Central memory CD8-positive, alpha-beta T cell (primary cell): ENCODE results near the gene PLXNA4.

ENCODE experiments used
- ATAC-seq: fragments of 150-1000 bp; cut with Tn5 transposase; replicated peaks from 2 replicates; pipeline ENCODE4 v1.10.0; 2022; ENCODE audit warnings: mild to moderate bottlenecking, moderate FRiP score, moderate number of reproducible peaks; ENCODE audit not compliant: poor library complexity, severe bottlenecking; ENCODE audit errors: extremely low read depth
- DNase-seq, 2 donors: peaks; one replicate each; pipeline ENCODE4 v3.0.0; 2021; ENCODE audit warnings: low spot score in 2 of 2
- H3K27ac Mint-ChIP-seq: one replicate; pipeline ENCODE4 v1.8.0; 2022; ENCODE audit warnings: low read depth, mild to moderate bottlenecking, moderate library complexity, mixed read lengths
- H3K27me3 Mint-ChIP-seq: one replicate; pipeline ENCODE4 v1.8.0; 2022; ENCODE audit warnings: mixed read lengths
- H3K36me3 Mint-ChIP-seq: one replicate; pipeline ENCODE4 v1.8.0; 2022; ENCODE audit warnings: mild to moderate bottlenecking, moderate library complexity, mixed read lengths; ENCODE audit not compliant: insufficient read depth
- H3K4me1 Mint-ChIP-seq: one replicate; pipeline ENCODE4 v1.8.0; 2022; ENCODE audit warnings: mixed read lengths
- H3K4me3 Mint-ChIP-seq: one replicate; pipeline ENCODE4 v1.8.0; 2022; ENCODE audit warnings: mild to moderate bottlenecking, moderate library complexity, mixed read lengths
- H3K9me3 Mint-ChIP-seq: one replicate; pipeline ENCODE4 v1.8.0; 2022; ENCODE audit warnings: mixed read lengths

Gene PLXNA4

DNA sequence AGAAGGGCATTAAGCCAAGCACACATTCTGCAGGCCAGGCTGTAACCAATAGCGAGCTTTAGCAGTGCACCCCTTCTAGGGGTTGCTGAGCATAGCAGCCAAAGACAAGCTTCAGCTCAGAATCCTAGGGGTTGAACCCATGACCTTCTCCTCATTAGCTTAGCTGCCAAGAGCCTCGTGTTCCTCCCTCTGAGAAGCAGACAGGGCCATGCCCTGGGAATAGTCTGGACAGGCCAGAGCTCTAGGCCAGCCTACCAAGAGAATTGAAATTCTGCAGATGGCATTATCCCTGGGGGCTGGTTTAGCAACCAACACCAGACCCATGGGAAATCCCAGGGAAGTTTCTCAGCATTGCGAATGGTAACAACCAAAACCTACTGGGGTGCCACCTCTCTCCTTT is 77.2 kb downstream of the PLXNA4 start:
- Mint-ChIP-seq H3K36me3 (peaks cover 4% of the 10 kb centered on the region), H3K9me3 (no peaks in the 10 kb centered on the region)

DNA sequence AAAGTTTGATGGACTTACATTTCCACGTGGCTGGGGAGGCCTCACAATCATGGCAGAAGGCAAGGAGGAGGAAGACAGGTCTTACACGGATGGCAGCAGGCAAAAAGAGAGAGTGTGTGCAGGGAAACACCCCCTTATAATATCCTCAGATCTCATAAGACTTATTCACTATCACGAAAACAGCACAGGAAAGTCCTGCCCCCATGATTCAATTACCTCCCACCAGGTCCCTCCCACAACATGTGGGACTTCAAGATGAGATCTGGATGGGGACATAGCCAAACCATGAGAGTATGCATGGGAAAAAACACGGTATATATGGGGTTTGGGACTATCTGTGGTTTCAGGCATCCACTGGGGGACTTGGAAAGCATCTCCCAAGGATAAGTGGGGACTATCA is 78.0 kb downstream of the PLXNA4 start:
- H3K4me3 Mint-ChIP-seq, result no peak overlapping the region
- ATAC-seq (no peak), DNase-seq (no peak)
- no peak overlapping the region for H3K27ac Mint-ChIP-seq
- H3K36me3 Mint-ChIP-seq, result peaks cover 4% of the 10 kb centered on the region
- H3K9me3 Mint-ChIP-seq, result no peaks in the 10 kb centered on the region
- no peaks in the 10 kb centered on the region for H3K4me1 Mint-ChIP-seq
- H3K27me3 Mint-ChIP-seq, result no peaks in the 10 kb centered on the region

More for the DNA sequence above, 77.2 kb downstream of the PLXNA4 start:
- DNase-seq, result no peak
- ATAC-seq, result no peak
- Mint-ChIP-seq H3K4me1 (no peaks in the 10 kb centered on the region), H3K27ac (no peak overlapping the region), H3K27me3 (no peaks in the 10 kb centered on the region), H3K4me3 (no peak overlapping the region)

DNA sequence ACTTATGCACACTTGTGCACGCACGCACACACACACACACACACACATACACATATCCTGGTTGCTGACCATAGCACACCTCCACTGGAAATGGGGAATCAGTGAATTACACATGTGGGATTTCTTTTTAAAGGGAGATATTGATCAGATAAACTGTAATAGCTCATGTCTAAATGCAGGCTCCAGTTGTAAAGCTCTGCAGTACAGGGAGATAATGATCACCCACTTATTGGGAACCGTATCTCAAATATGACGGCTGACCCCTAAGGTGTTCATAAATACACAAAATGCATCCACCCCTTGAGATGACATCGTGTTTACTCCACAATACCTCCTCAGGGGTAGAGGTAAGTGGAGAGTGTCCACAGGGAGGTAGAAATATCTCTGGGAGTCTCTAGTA is 79.2 kb downstream of the PLXNA4 start:
- no peaks in the 10 kb centered on the region for H3K9me3 Mint-ChIP-seq
- no peak overlapping the region for H3K4me3 Mint-ChIP-seq
- H3K27ac Mint-ChIP-seq, result no peak overlapping the region
- ATAC-seq, result no peak
- DNase-seq, result no peak
- no peaks in the 10 kb centered on the region for H3K4me1 Mint-ChIP-seq
- H3K36me3 Mint-ChIP-seq, result peaks cover 4% of the 10 kb centered on the region
- no peaks in the 10 kb centered on the region for H3K27me3 Mint-ChIP-seq

DNA sequence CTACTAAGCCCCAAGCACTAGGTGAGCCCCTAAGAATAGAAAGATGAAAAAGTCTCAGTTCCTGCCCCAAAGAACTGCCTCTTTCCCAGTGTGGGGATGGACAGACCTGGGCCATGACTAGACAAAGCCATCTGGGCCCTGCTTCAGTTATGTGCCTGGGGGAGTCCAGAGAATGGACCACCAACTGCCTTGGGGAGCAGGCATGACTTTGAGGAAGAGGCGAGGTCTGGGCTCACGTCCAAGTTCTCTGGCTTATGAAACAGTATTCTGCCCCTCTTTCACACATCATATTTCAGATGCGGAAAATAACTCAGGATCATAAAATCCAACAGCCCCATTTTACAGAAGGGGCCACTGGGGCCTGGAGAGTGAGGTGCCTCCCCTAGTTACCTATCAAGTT is 80.3 kb downstream of the PLXNA4 start:
- no peak overlapping the region for H3K27ac Mint-ChIP-seq
- no peaks in the 10 kb centered on the region for H3K9me3 Mint-ChIP-seq
- no peak for ATAC-seq

DNA sequence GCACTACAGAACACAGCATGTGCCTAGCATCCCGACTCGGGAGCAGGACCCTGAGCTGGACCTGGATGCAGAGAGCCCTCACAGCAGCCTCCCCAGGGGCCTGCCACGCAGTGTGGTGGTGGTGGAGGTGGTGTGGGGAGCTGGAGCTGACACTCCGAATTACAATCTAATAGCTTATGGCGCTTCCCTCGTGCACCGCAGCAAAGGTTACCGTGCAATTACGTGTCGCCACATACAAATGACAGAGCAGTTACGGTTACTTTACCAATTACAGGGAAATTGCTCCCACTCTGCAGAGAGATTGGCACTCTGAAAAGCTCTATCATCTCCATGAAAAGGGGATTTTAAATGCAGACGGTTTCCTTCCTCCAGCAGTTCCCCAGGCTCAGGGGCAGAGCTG is 81.8 kb downstream of the PLXNA4 start:
- Mint-ChIP-seq H3K27ac (no peak overlapping the region), H3K4me3 (no peak overlapping the region), H3K36me3 (peaks cover 2% of the 10 kb centered on the region), H3K27me3 (no peaks in the 10 kb centered on the region), H3K9me3 (no peaks in the 10 kb centered on the region), H3K4me1 (peaks cover 3% of the 10 kb centered on the region)
- DNase-seq, result no peak
- no peak for ATAC-seq

More for the DNA sequence above, 80.3 kb downstream of the PLXNA4 start:
- H3K27me3 Mint-ChIP-seq, result no peaks in the 10 kb centered on the region
- peaks cover 4% of the 10 kb centered on the region for H3K36me3 Mint-ChIP-seq
- H3K4me3 Mint-ChIP-seq, result no peak overlapping the region
- DNase-seq, result no peak
- H3K4me1 Mint-ChIP-seq, result no peaks in the 10 kb centered on the region

DNA sequence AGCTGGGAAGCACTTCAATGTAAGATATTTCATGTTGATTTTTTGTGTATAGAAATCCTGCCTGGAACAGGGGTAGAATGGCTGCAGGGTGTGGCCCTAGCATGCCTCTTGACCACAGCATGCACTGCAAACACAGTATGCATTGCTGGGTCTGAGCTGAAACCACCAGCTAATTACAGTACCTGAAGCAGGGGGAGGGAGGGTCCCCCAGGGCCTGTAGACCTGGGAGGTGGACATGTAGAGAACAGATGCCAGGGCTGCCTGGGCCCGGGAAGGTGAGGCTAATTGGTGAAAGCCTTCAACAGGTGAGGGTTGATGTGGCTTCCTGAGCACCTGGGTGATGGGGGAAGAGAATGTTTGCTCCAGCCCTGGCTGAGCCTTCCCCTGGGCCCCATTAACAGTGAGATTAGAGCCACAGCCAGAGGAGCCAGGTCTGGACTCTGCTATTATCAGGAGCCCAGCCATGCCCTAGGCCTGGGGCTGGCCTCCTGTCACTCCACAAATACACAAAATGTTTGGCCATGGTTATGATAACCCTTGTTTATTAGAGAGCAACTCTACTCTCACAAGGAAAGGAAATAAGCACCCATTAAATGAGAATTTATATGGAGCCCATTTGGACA is 83.3 kb downstream of the PLXNA4 start:
- Mint-ChIP-seq H3K27me3 (no peaks in the 10 kb centered on the region), H3K4me3 (no peak overlapping the region), H3K27ac (no peak overlapping the region), H3K36me3 (peaks cover 3% of the 10 kb centered on the region), H3K9me3 (no peaks in the 10 kb centered on the region), H3K4me1 (peaks cover 19% of the 10 kb centered on the region)
- no peak for ATAC-seq
- DNase-seq, result no peak

DNA sequence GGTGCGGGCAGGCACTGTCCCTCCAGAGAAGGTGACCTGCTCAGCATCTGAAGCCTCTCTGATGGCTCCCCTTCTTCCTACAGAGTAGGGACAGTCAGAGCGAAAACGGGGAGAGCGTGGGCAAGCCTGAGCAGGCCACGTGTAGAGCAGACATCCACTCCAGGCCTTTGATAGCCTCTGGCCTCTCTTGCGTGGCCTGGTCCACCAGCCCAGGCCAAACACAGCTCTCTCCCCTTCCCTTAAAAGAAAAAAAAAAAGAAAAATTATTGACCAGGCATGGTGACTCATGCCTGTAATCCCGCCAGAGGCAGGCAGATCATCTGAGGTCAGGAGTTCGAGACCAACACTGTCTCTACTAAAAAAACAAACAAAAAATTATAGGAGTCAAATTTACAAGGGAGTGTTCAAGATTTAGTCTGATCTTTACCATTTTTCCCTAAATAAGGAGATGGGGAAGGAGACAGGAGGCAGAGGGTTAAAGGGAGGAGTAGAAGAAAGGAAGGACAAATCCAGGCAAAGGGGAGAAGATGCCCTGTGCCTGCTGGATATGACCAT is 84.8 kb downstream of the PLXNA4 start:
- H3K27me3 Mint-ChIP-seq, result peaks cover 9% of the 10 kb centered on the region
- peaks cover 9% of the 10 kb centered on the region for H3K36me3 Mint-ChIP-seq
- ATAC-seq, result no peak
- no peak overlapping the region for H3K27ac Mint-ChIP-seq
- no peak for DNase-seq
- no peaks in the 10 kb centered on the region for H3K9me3 Mint-ChIP-seq
- no peak overlapping the region for H3K4me3 Mint-ChIP-seq
- peaks cover 30% of the 10 kb centered on the region for H3K4me1 Mint-ChIP-seq

DNA sequence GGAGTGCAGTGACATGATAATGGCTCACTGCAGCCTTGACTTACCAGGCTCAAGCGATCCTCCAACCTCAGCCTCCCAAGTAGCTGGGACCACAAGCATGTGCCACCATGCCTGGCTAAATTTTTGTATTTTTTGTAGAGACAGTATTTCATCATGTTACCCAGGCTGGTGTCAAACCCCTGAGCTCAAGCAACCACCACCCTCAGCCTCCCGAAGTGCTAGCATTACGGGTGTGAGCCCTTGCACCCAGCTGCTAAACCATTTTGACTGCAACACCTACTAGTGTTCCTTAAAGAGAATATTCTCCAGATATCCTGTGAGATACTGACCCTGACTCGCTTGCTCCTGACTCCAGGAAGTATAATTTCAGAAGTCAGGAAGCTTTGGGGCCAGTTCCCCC is 85.8 kb downstream of the PLXNA4 start:
- Mint-ChIP-seq H3K36me3 (peaks cover 11% of the 10 kb centered on the region), H3K4me3 (no peak overlapping the region), H3K4me1 (peaks cover 37% of the 10 kb centered on the region), H3K27ac (no peak overlapping the region), H3K9me3 (no peaks in the 10 kb centered on the region), H3K27me3 (peaks cover 9% of the 10 kb centered on the region)
- ATAC-seq, result no peak
- no peak for DNase-seq

DNA sequence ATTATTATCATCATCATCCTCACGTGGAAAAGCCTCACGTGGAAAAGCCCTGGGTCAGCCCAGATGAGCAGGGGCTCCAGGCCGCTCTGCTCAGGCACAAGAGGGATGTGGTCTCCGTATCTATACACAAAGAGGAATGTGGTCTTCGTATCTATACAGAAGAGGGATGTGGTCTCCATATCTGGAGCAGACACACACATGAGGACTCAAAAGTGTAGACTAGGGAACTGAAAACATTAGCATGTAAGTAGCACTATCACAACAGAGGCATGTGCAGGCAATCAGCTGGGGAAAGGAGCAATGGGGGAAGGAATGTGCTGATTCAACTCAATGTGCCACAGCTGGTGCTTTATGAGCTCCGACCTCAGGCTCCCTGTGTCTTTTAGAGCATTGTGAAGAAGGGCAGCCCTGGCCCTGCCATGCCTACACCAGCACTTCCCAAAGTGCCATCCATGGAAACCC is 86.5 kb downstream of the PLXNA4 start:
- ATAC-seq (no peak), DNase-seq (no peak)
- Mint-ChIP-seq H3K4me3 (no peak overlapping the region), H3K36me3 (peaks cover 11% of the 10 kb centered on the region), H3K27me3 (peaks cover 9% of the 10 kb centered on the region), H3K9me3 (no peaks in the 10 kb centered on the region), H3K4me1 (peaks cover 44% of the 10 kb centered on the region), H3K27ac (no peak overlapping the region)

DNA sequence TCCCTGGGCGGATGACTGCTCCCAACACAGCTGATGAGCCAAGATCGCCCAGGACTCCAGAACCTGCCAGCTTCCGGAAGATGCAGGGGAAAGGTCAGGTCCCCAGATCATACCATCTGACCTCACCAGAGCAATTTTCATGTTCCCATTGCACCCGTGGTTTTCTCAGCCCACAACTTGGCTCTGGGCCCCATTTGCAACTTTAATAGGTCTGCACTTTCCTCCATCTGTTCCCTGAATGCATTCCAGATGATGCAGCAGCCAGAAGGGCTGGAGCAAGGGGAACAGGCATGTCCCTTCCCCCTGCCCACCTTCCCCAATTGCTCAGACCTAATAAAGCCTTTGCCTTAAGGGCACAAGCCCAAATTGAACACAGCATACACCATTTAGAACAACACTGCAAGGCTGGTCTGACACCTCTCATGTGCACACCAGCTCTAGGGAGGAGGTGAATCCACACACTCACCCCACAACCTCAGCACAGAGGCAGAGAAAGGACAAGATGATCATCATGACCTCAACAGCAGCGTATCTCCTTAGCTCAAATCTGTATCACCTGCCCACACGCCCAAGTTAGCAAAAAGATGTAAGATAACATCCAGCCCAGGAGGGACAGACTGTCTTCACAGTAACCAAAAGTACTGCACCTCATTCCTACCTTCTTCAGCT is 87.5 kb downstream of the PLXNA4 start:
- no peak for ATAC-seq
- H3K36me3 Mint-ChIP-seq, result peaks cover 11% of the 10 kb centered on the region
- H3K27ac Mint-ChIP-seq, result no peak overlapping the region
- H3K27me3 Mint-ChIP-seq, result peaks cover 14% of the 10 kb centered on the region
- H3K4me3 Mint-ChIP-seq, result no peak overlapping the region
- no peak for DNase-seq
- H3K9me3 Mint-ChIP-seq, result no peaks in the 10 kb centered on the region
- peaks cover 51% of the 10 kb centered on the region for H3K4me1 Mint-ChIP-seq

DNA sequence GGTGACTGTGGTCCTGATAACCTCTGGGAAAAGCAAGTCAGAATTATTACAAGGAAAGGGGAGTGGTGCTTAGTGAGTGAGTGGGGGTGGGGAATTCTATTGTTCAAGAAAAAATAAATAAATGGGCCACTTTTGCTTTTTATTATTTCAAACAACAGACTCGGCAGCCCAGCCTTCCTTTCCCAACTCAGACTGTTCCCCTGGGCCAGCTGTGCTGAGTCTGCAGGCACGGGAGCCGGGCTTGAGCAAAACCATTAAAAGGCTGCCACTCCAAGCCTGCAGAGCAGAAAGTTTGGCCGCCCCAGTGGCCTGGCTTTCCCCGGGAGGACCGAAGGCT is 90.0 kb downstream of the PLXNA4 start:
- DNase-seq, result no peak
- peaks cover 60% of the 10 kb centered on the region for H3K4me1 Mint-ChIP-seq
- no peak overlapping the region for H3K4me3 Mint-ChIP-seq
- H3K27me3 Mint-ChIP-seq, result peaks cover 21% of the 10 kb centered on the region
- H3K27ac Mint-ChIP-seq, result peak overlapping the region; percentile 10
- H3K9me3 Mint-ChIP-seq, result no peaks in the 10 kb centered on the region
- ATAC-seq, result no peak
- peaks cover 13% of the 10 kb centered on the region for H3K36me3 Mint-ChIP-seq

DNA sequence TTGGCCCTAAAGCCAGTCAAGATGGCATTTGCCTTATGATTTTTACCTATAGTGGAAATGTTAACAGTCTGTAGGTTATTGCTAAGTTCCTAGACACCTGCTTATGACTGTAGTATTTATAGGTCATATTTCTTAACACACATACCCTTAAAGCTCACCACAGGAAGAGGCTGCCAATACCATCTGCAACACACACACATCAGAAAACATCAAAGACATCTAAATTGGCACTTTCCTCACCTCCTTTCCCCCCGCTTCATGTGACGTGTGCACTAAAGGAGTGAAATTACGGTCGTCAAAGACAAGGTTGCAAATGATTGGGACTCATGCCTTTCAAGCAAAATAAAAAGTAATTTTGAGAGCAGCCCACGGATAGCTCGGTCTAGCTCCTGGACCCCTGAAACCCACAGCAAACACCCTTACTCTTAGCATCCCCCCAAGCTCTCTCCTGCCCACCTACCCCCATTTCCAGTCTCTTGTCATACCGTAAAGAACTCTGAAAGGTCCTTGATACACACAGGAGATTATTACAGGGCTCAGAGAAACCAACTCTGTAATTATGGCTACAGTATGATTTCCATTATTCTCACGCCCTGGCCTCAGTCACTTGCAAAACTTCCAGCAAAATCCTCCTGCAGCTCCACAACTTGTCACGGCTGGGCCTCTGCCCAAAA is 90.5 kb downstream of the PLXNA4 start:
- no peaks in the 10 kb centered on the region for H3K9me3 Mint-ChIP-seq
- peak; percentile 97 for ATAC-seq

DNA sequence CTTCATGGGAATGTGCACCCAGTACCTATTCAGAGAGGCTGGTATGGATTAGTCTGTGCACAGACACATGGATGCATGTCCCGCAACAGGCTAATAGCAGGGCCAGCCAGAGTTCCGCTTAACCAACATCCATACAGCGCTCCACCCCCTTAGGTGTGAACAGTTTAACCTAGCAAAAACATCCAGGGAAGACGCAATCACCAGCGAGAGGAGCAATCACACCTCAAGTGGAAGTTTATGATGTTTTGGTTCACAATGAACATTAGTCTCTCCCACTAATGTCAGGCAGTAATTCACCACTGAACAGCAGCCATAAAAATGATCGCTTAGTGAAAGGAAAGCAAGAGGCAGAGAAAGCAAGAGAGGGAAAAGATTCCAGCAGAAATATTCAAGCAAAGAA is 91.1 kb downstream of the PLXNA4 start:
- Mint-ChIP-seq H3K4me1 (peaks cover 60% of the 10 kb centered on the region), H3K36me3 (peaks cover 13% of the 10 kb centered on the region), H3K4me3 (peak overlapping the region; percentile 65), H3K27ac (peak overlapping the region; percentile 10), H3K9me3 (no peaks in the 10 kb centered on the region), H3K27me3 (peaks cover 21% of the 10 kb centered on the region)
- ATAC-seq (no peak), DNase-seq (no peak)

More for the DNA sequence above, 90.5 kb downstream of the PLXNA4 start:
- peaks cover 21% of the 10 kb centered on the region for H3K27me3 Mint-ChIP-seq
- peaks cover 60% of the 10 kb centered on the region for H3K4me1 Mint-ChIP-seq
- peaks cover 13% of the 10 kb centered on the region for H3K36me3 Mint-ChIP-seq
- peak in 1 of 2 donors; percentile 65 for DNase-seq
- H3K4me3 Mint-ChIP-seq, result peak overlapping the region; percentile 65
- H3K27ac Mint-ChIP-seq, result peak overlapping the region; percentile 10
